Measurements from ENCODE around the gene TNNI2. TPM values are rescaled to one million over a fixed set of nuclear protein-coding genes. Genes with fewer than 3 reads are reported as not detected.

The TNNI2 gene
- total and polyA plus RNA-seq, 2 donors (not counting 1 experiment from before 2014, with no cell fraction given), result 2.9 to 12.9 TPM

- Histone ChIP-seq H4K20me1 (ENCODE audit: control insufficient read depth, insufficient read depth, low read length, poor library complexity, severe bottlenecking) (peaks cover 93% of the 10 kb centered on the region), H3K4me2 (replicated peaks; ENCODE audit: low read depth, low read length, poor library complexity, severe bottlenecking) (peak overlapping the region; percentile 57), H3K4me3 (ENCODE audit: control extremely low read depth in 1 of 5, extremely low read depth in 1 of 5, insufficient read depth in 1 of 5, low read depth in 2 of 5, low read length in 4 of 5) (no peak overlapping the region), H3K79me2 (ENCODE audit: control insufficient read depth, insufficient read depth, low read length) (no peaks in the 10 kb centered on the region), H2AFZ (ENCODE audit: insufficient read depth, low read depth, low read length, poor library complexity, severe bottlenecking) (no peak overlapping the region), H3K27me3 (replicated peaks in 1 of 4; ENCODE audit: control extremely low read depth in 1 of 4, control insufficient read depth in 3 of 4, insufficient read depth in 4 of 4, low read length in 3 of 4) (no peaks in the 10 kb centered on the region), H3K27ac (ENCODE audit: low read length in 2 of 2) (peak overlapping the region in 1 of 2 donors; percentile 28), H3K9me3 (ENCODE audit: control extremely low read depth in 1 of 3, control insufficient read depth in 2 of 3, insufficient read depth in 1 of 3, low read length in 2 of 3) (no peaks in the 10 kb centered on the region), H3K36me3 (replicated peaks in 1 of 2; ENCODE audit: control extremely low read depth in 1 of 2, control insufficient read depth in 1 of 2, extremely low read depth in 1 of 2, insufficient read depth in 2 of 2, low read length in 1 of 2) (peaks cover 13 to 55% of the 10 kb centered on the region in 2 experiments), H3K4me1 (ENCODE audit: control insufficient read depth in 2 of 2, insufficient read depth in 2 of 2, low read length in 2 of 2) (peaks cover 28 to 35% of the 10 kb centered on the region in 2 donors), H3K9ac (ENCODE audit: low read length) (no peak overlapping the region)
- peak overlapping the region; percentile 32 for H3K4me3 Mint-ChIP-seq
- H3K27me3 Mint-ChIP-seq, result no peaks in the 10 kb centered on the region
- peaks cover 33% of the 10 kb centered on the region for H3K4me1 Mint-ChIP-seq
- intact Hi-C loops (cut with micrococcal nuclease), result no loop called here
- no peak for ATAC-seq (ENCODE audit: low read depth)
- CTCF ChIA-PET, result interaction anchor here (0.7 to 1.9 kb wide), 3 partner anchors 13 to 236 kb away, joined by 3 to 6 read pairs (median 4); no protein-coding TSS in a partner anchor
- POLR2A ChIA-PET, result interaction anchor here (1.2 to 1.3 kb wide), 2 partner anchors 28 to 38 kb away, joined by 3 to 4 read pairs; no protein-coding TSS in a partner anchor
- no peaks in the 10 kb centered on the region for H3K9me3 Mint-ChIP-seq (ENCODE audit: insufficient read depth)
- no peak for DNase-seq
- 40% methylated on average over 6 of the region's 6 CpGs for WGBS (ENCODE audit: insufficient coverage)
- no peak for TF ChIP-seq CTCF (IDR thresholded peaks at IDR 0.05)
- TF ChIP-seq EZH2 (IDR thresholded peaks at IDR 0.05; ENCODE audit: borderline replicate concordance, insufficient read depth, low read depth, low read length, poor library complexity, severe bottlenecking), result no peak
- H3K27ac Mint-ChIP-seq, result peak overlapping the region; percentile 80
Measured at GRCh38 chr11:1888811-1889210, 50.0 kb downstream of the TNNI2 start.

- no peak overlapping the region for H3K4me3 Mint-ChIP-seq
- no peak overlapping the region for H2AFZ ChIP-seq (ENCODE audit: insufficient read depth, low read depth, low read length, poor library complexity, severe bottlenecking)
- no peaks in the 10 kb centered on the region for H3K27me3 Mint-ChIP-seq
- intact Hi-C loops (cut with micrococcal nuclease), result no loop called here
- H3K27ac ChIP-seq (ENCODE audit: low read length in 2 of 2), result peak overlapping the region in 1 of 2 donors; percentile 28
- peaks cover 28 to 35% of the 10 kb centered on the region in 2 donors for H3K4me1 ChIP-seq (ENCODE audit: control insufficient read depth in 2 of 2, insufficient read depth in 2 of 2, low read length in 2 of 2)
- ATAC-seq (ENCODE audit: low read depth), result peak; percentile 26
- peak overlapping the region; percentile 57 for H3K4me2 ChIP-seq (replicated peaks; ENCODE audit: low read depth, low read length, poor library complexity, severe bottlenecking)
- peaks cover 33% of the 10 kb centered on the region for H3K4me1 Mint-ChIP-seq
- no peaks in the 10 kb centered on the region for H3K9me3 Mint-ChIP-seq (ENCODE audit: insufficient read depth)
- no peak overlapping the region for H3K9ac ChIP-seq (ENCODE audit: low read length)
- H3K27ac Mint-ChIP-seq, result peak overlapping the region; percentile 80
- WGBS (ENCODE audit: insufficient coverage), result 8% methylated on average over 33 of the region's 34 CpGs
- H3K9me3 ChIP-seq (ENCODE audit: control extremely low read depth in 1 of 3, control insufficient read depth in 2 of 3, insufficient read depth in 1 of 3, low read length in 2 of 3), result no peaks in the 10 kb centered on the region
- no peak overlapping the region for H3K4me3 ChIP-seq (ENCODE audit: control extremely low read depth in 1 of 5, extremely low read depth in 1 of 5, insufficient read depth in 1 of 5, low read depth in 2 of 5, low read length in 4 of 5)
- peaks cover 13 to 50% of the 10 kb centered on the region in 2 experiments for H3K36me3 ChIP-seq (replicated peaks in 1 of 2; ENCODE audit: control extremely low read depth in 1 of 2, control insufficient read depth in 1 of 2, extremely low read depth in 1 of 2, insufficient read depth in 2 of 2, low read length in 1 of 2)
- peaks cover 87% of the 10 kb centered on the region for H4K20me1 ChIP-seq (ENCODE audit: control insufficient read depth, insufficient read depth, low read length, poor library complexity, severe bottlenecking)
- ChIA-PET CTCF (interaction anchor here (0.7 to 2.1 kb wide), 4 partner anchors 13 to 237 kb away, joined by 3 to 9 read pairs (median 5); no protein-coding TSS in a partner anchor), POLR2A (interaction anchor here (0.9 to 1.3 kb wide), 4 partner anchors 28 to 39 kb away, joined by 3 to 4 read pairs (median 4); no protein-coding TSS in a partner anchor)
- H3K27me3 ChIP-seq (replicated peaks in 1 of 4; ENCODE audit: control extremely low read depth in 1 of 4, control insufficient read depth in 3 of 4, insufficient read depth in 4 of 4, low read length in 3 of 4), result no peaks in the 10 kb centered on the region
- H3K79me2 ChIP-seq (ENCODE audit: control insufficient read depth, insufficient read depth, low read length), result no peaks in the 10 kb centered on the region
- DNase-seq, result no peak
- TF ChIP-seq CTCF (IDR thresholded peaks at IDR 0.05), result no peak
- no peak for TF ChIP-seq EZH2 (IDR thresholded peaks at IDR 0.05; ENCODE audit: borderline replicate concordance, insufficient read depth, low read depth, low read length, poor library complexity, severe bottlenecking)
Measured at GRCh38 chr11:1889224-1889930, 50.6 kb downstream of the TNNI2 start.
